ENCODE results near the gene SYCE3.

SYCE3 gene

GRCh38 chr22:50563413-50564160, 868 bp upstream of the SYCE3 start:
- Histone ChIP-seq H3K9me3 (no peaks in the 10 kb centered on the region), H3K27me3 (0 out of 2 replicates have a peak, but pooled peaks cover 4% of the 10 kb centered on the region), H3K4me1 (no peaks in the 10 kb centered on the region), H3K4me3 (ENCODE audit: low read depth, low read length) (peak overlapping the region; percentile 73), H3K36me3 (no peaks in the 10 kb centered on the region)
- no peak for TF ChIP-seq CTCF (IDR thresholded peaks at IDR 0.05; ENCODE audit: low read depth, low read length)
- no peak for DNase-seq

- Histone ChIP-seq H3K4me1 (no peaks in the 10 kb centered on the region), H3K4me3 (ENCODE audit: low read depth, low read length) (no peak overlapping the region), H3K36me3 (no peaks in the 10 kb centered on the region), H3K9me3 (no peaks in the 10 kb centered on the region), H3K27me3 (0 out of 2 replicates have a peak, but pooled peaks cover 4% of the 10 kb centered on the region)
- DNase-seq = no peak
- no peak for TF ChIP-seq CTCF (IDR thresholded peaks at IDR 0.05; ENCODE audit: low read depth, low read length)
These were observed 1.0 kb downstream of the SYCE3 start for GRCh38 chr22:50561401-50562358.

- no peak for TF ChIP-seq CTCF (IDR thresholded peaks at IDR 0.05; ENCODE audit: low read depth, low read length)
- no peaks in the 10 kb centered on the region for H3K9me3 ChIP-seq
- 0 out of 2 replicates have a peak, but pooled peaks cover 4% of the 10 kb centered on the region for H3K27me3 ChIP-seq
- no peaks in the 10 kb centered on the region for H3K36me3 ChIP-seq
- no peak for DNase-seq
- H3K4me3 ChIP-seq (ENCODE audit: low read depth, low read length) = no peak overlapping the region
- no peaks in the 10 kb centered on the region for H3K4me1 ChIP-seq
These were observed 2.7 kb downstream of the SYCE3 start for GRCh38 chr22:50560034-50560433.

GRCh38 chr22:50556703-50557102, 6.0 kb downstream of the SYCE3 start:
- Histone ChIP-seq H3K4me1 (no peaks in the 10 kb centered on the region), H3K27me3 (no peaks in the 10 kb centered on the region), H3K4me3 (ENCODE audit: low read depth, low read length) (no peak overlapping the region), H3K36me3 (no peaks in the 10 kb centered on the region), H3K9me3 (no peaks in the 10 kb centered on the region)
- no peak for DNase-seq
- TF ChIP-seq CTCF (IDR thresholded peaks at IDR 0.05; ENCODE audit: low read depth, low read length) = no peak

- no peak for TF ChIP-seq CTCF (IDR thresholded peaks at IDR 0.05; ENCODE audit: low read depth, low read length)
- Histone ChIP-seq H3K4me3 (ENCODE audit: low read depth, low read length) (no peak overlapping the region), H3K27me3 (no peaks in the 10 kb centered on the region), H3K9me3 (no peaks in the 10 kb centered on the region), H3K4me1 (no peaks in the 10 kb centered on the region), H3K36me3 (no peaks in the 10 kb centered on the region)
- DNase-seq = no peak
These were observed 9.4 kb downstream of the SYCE3 start for GRCh38 chr22:50553310-50553709.
